HCT116 (cell line): Measurements from ENCODE around the gene ATF6B. TPM values are rescaled to one million over a fixed set of nuclear protein-coding genes. Genes with fewer than 3 reads are reported as not detected.

ENCODE experiments used
- ATAC-seq: fragments of 200-7000 bp; cut with Tn5 transposase; 2 replicates; pipeline ENCODE4 v1.9.1; 2020; ENCODE audit warnings: mild to moderate bottlenecking, moderate library complexity
- BruUV-seq: library from RNA; stranded (reverse); fragments of 400-500 nt; replicated peaks from 2 replicates; lab custom pipeline; 2021; lab: Mats Ljungman, UMichigan
- CTCF ChIA-PET: fragments of 300-600 bp; sonication (Branson Sonifier 250); formaldehyde crosslinking; loops from one replicate; lab custom pipeline; 2021; ENCODE audit warnings: antibody characterized with exemption; lab: Charles Lee
- POLR2A ChIA-PET: fragments of 300-600, 350-600 bp; sonication (Branson Sonifier 250); formaldehyde crosslinking; loops from one replicate; lab custom pipeline; 2021; ENCODE audit warnings: antibody characterized with exemption; lab: Charles Lee
- RAD21 ChIA-PET, 2 experiments: fragments of 300-600 bp; sonication (Branson Sonifier 250); formaldehyde crosslinking; loops; one replicate each; lab custom pipeline; 2023; ENCODE audit warnings: low total read pairs in 2 of 2; ENCODE audit not compliant: uncharacterized antibody in 2 of 2, unreplicated experiment in 2 of 2, low non-redundant PET in 1 of 2; lab: Charles Lee
- DNase-seq: peaks from one replicate; pipeline ENCODE4 v3.0.0-alpha.2; 2010; ENCODE audit warnings: low read depth, low spot score
- H2AFZ ChIP-seq: fragments of 200-600 bp; shearing (Covaris generic), sonication (generic); 2 replicates; pipeline ENCODE4 v1.6.1; 2017; ENCODE audit warnings: low read depth, mixed run types, mixed read lengths, antibody characterized with exemption, low read length; ENCODE audit not compliant: poor library complexity, severe bottlenecking
- H3K27ac ChIP-seq: 2 replicates; pipeline ENCODE4 v1.5.1; 2012; ENCODE audit warnings: low read depth, low read length
- H3K27me3 ChIP-seq: fragments of 200-600 bp; sonication (generic); 2 replicates; pipeline ENCODE4 v1.6.1; 2016; ENCODE audit warnings: mixed run types, low read length, mixed read lengths; ENCODE audit not compliant: insufficient read depth
- H3K36me3 ChIP-seq, 2 experiments: fragments of 200-500 bp in 1 of 2; fragments of 200-600 bp in 1 of 2; sonication (Bioruptor generic) in 1 of 2; sonication (generic) in 1 of 2; 2 replicates each; pipeline versions ENCODE4 v1.5.1 to v1.6.1; 2014 to 2016; ENCODE audit warnings: low read length in 2 of 2, inconsistent platforms in 1 of 2, mixed read lengths in 1 of 2, mixed run types in 1 of 2; ENCODE audit not compliant: insufficient read depth in 2 of 2, control insufficient read depth in 1 of 2
- H3K4me1 ChIP-seq, 2 experiments: fragments of 200-600 bp in 1 of 2; sonication (generic) in 1 of 2; 2 replicates each; pipeline versions ENCODE4 v1.5.1 to v1.6.1; 2012 to 2017; ENCODE audit warnings: low read length in 2 of 2, inconsistent platforms in 1 of 2, mild to moderate bottlenecking in 1 of 2, mixed read lengths in 1 of 2, mixed run types in 1 of 2, moderate library complexity in 1 of 2; ENCODE audit not compliant: insufficient read depth in 2 of 2, control insufficient read depth in 1 of 2
- H3K4me2 ChIP-seq: fragments of 200-600 bp; sonication (generic); 2 replicates; pipeline ENCODE4 v1.6.1; 2017; ENCODE audit warnings: mixed run types, low read length, mixed read lengths
- H3K4me3 ChIP-seq, 2 experiments: fragments of 200-600 bp in 1 of 2; sonication (generic) in 1 of 2; replicated peaks in 1 of 2; 2 replicates each; pipeline ENCODE4 v1.5.1; 2011 to 2016; ENCODE audit warnings: low read length in 2 of 2, control low read depth in 1 of 2, low read depth in 1 of 2, mild to moderate bottlenecking in 1 of 2, mixed read lengths in 1 of 2, mixed run types in 1 of 2
- H3K79me2 ChIP-seq: fragments of 200-600 bp; sonication (generic); 2 replicates; pipeline ENCODE4 v1.6.1; 2017; ENCODE audit warnings: mild to moderate bottlenecking, mixed run types, low read length, moderate library complexity, mixed read lengths; ENCODE audit not compliant: insufficient read depth
- H3K9ac ChIP-seq: fragments of 200-600 bp; sonication (generic); 2 replicates; pipeline ENCODE4 v1.6.1; 2016; ENCODE audit warnings: low read length, mixed read lengths
- H3K9me2 ChIP-seq: fragments of 200-600 bp; sonication (generic), shearing (Covaris generic); 2 replicates; pipeline ENCODE4 v1.6.1; 2017; ENCODE audit warnings: mixed run types, mild to moderate bottlenecking, moderate library complexity; ENCODE audit not compliant: insufficient read depth
- H3K9me3 ChIP-seq, 2 experiments: fragments of 200-500 bp in 1 of 2; fragments of 200-600 bp in 1 of 2; sonication (Bioruptor generic) in 1 of 2; sonication (generic) in 1 of 2; 2 replicates each; pipeline ENCODE4 v1.6.1; 2014 to 2017; ENCODE audit warnings: low read length in 2 of 2, mixed read lengths in 2 of 2, inconsistent platforms in 1 of 2, low read depth in 1 of 2, mild to moderate bottlenecking in 1 of 2, mixed run types in 1 of 2, moderate library complexity in 1 of 2; ENCODE audit not compliant: control insufficient read depth in 1 of 2, insufficient read depth in 1 of 2
- H4K20me1 ChIP-seq: fragments of 200-600 bp; sonication (generic), shearing (Covaris generic); 2 replicates; pipeline ENCODE4 v1.6.1; 2017; ENCODE audit warnings: mixed run types, mild to moderate bottlenecking, moderate library complexity; ENCODE audit not compliant: insufficient read depth
- CBX3 ChIP-seq: IDR thresholded peaks from 2 replicates; pipeline ENCODE4 v1.6.1; 2012; ENCODE audit warnings: low read depth
- CEBPB ChIP-seq: IDR thresholded peaks from 2 replicates; pipeline ENCODE4 v1.6.1; 2012; ENCODE audit warnings: low read depth
- FOSL1 ChIP-seq: IDR thresholded peaks from 2 replicates; pipeline ENCODE4 v1.6.1; 2012; ENCODE audit warnings: low read depth
- POLR2A ChIP-seq: IDR thresholded peaks from 2 replicates; pipeline ENCODE4 v1.7.0; 2011; ENCODE audit warnings: borderline replicate concordance; ENCODE audit not compliant: insufficient read depth, insufficient read length; ENCODE audit errors: extremely low read depth
- POLR2AphosphoS5 ChIP-seq: IDR thresholded peaks from 2 replicates; pipeline ENCODE4 v1.6.1; 2011; ENCODE audit warnings: mild to moderate bottlenecking, low read depth, low read length, moderate library complexity
- TCF7L2 ChIP-seq: IDR thresholded peaks from 2 replicates; pipeline ENCODE4 v1.7.0; 2011; ENCODE audit warnings: borderline replicate concordance, inconsistent platforms; ENCODE audit not compliant: insufficient read depth, insufficient read length; ENCODE audit errors: extremely low read depth
- ZFX ChIP-seq: fragments of 450-650 bp; IDR thresholded peaks from 2 replicates; pipeline ENCODE4 v1.6.1; 2017
- intact Hi-C: fragments of 100-400 bp; cut with micrococcal nuclease; formaldehyde crosslinking; loops from 2 replicates; pipeline ENCODE4 v1.10.0; 2022
- total RNA-seq: library from RNA; stranded (reverse); gene quantifications from one replicate; pipeline ENCODE4 v1.2.1, GENCODE V29; 2021; ENCODE audit not compliant: unreplicated experiment

ATF6B gene
- total RNA-seq, 1 experiment from 2014 or later: 63.9 TPM

GRCh38 chr6:32111424-32112066 lies 16.5 kb downstream of the ATF6B start:
- ATAC-seq (no peak), DNase-seq (no peak)
- no peak overlapping the region for H2AFZ ChIP-seq
- H3K27ac ChIP-seq: no peak overlapping the region
- no peak overlapping the region for H3K4me2 ChIP-seq
- RAD21 ChIA-PET: no interaction called here
- H4K20me1 ChIP-seq: no peaks in the 10 kb centered on the region
- CTCF ChIA-PET: no interaction called here
- H3K9me3 ChIP-seq: no peaks in the 10 kb centered on the region
- peaks cover 8 to 43% of the 10 kb centered on the region in 2 experiments; a peak in 3 of 4 replicates for H3K4me1 ChIP-seq
- H3K4me3 ChIP-seq: no peak overlapping the region
- POLR2A ChIA-PET: no interaction called here
- no peak for TF ChIP-seq CEBPB
- no peak for TF ChIP-seq POLR2A
- TF ChIP-seq TCF7L2: no peak
- TF ChIP-seq ZFX: no peak
- TF ChIP-seq CBX3: no peak
- no peak for TF ChIP-seq POLR2AphosphoS5
- intact Hi-C loops: no loop called here
- H3K36me3 ChIP-seq: peaks cover 0 to 3% of the 10 kb centered on the region in 2 experiments; a peak in 1 of 4 replicates
- H3K9ac ChIP-seq: no peak overlapping the region
- no peaks in the 10 kb centered on the region for H3K27me3 ChIP-seq
- no peaks in the 10 kb centered on the region for H3K9me2 ChIP-seq
- H3K79me2 ChIP-seq: no peaks in the 10 kb centered on the region
- no TSS peak for BruUV-seq

GRCh38 chr6:32110632-32111031 lies 17.4 kb downstream of the ATF6B start:
- ATAC-seq (no peak), DNase-seq (no peak)
- Histone ChIP-seq H3K79me2 (no peaks in the 10 kb centered on the region), H3K9me2 (no peaks in the 10 kb centered on the region), H3K36me3 (no peaks in the 10 kb centered on the region), H3K9ac (no peak overlapping the region), H2AFZ (no peak overlapping the region), H4K20me1 (no peaks in the 10 kb centered on the region), H3K9me3 (no peaks in the 10 kb centered on the region), H3K4me2 (no peak overlapping the region), H3K4me3 (no peak overlapping the region), H3K27me3 (no peaks in the 10 kb centered on the region), H3K4me1 (peaks cover 8 to 43% of the 10 kb centered on the region in 2 experiments; a peak in 3 of 4 replicates), H3K27ac (no peak overlapping the region)
- ChIA-PET RAD21 (no interaction called here), CTCF (no interaction called here), POLR2A (no interaction called here)
- TF ChIP-seq FOSL1 (no peak), POLR2AphosphoS5 (peak; percentile 30; the same call in 1 of the 2 replicates)
- intact Hi-C loops: no loop called here
- no TSS peak for BruUV-seq
